Ovary (tissue), 9 donors: Measurements from ENCODE around the gene ALCAM. TPM values are rescaled to one million over a fixed set of nuclear protein-coding genes. Genes with fewer than 3 reads are reported as not detected.

Experiments
- DNase-seq, 5 donors: peaks; one replicate each; pipeline ENCODE4 v3.0.0-alpha.2; 2019 to 2020
- H3K27ac ChIP-seq, 2 donors: fragments of 200-600 bp; one replicate each; pipeline versions ENCODE4 v1.5.1 to v1.8.0; 2019 to 2022
- H3K27me3 ChIP-seq: fragments of 200-600 bp; one replicate; pipeline ENCODE4 v1.8.0; 2022
- H3K36me3 ChIP-seq: fragments of 200-600 bp; sonication (generic); one replicate; pipeline ENCODE4 v1.5.1; 2019
- H3K4me1 ChIP-seq: one replicate; pipeline ENCODE4 v1.8.1; 2013; ENCODE audit warnings: mild to moderate bottlenecking, moderate library complexity; ENCODE audit not compliant: insufficient read depth
- H3K4me3 ChIP-seq: fragments of 200-600 bp; sonication (generic); one replicate; pipeline ENCODE4 v1.5.1; 2017
- H3K9me3 ChIP-seq, 2 donors: fragments of 200-600 bp in 1 of 2; sonication (generic) in 1 of 2; one replicate each; pipeline versions ENCODE4 v1.5.1 to v1.8.1; 2013 to 2019; ENCODE audit warnings: mild to moderate bottlenecking in 1 of 2, moderate library complexity in 1 of 2
- CTCF ChIP-seq, 3 donors: fragments of 450-650 bp in 2 of 3; fragments of 200-600 bp in 1 of 3; IDR thresholded peaks; one replicate each; pipeline versions ENCODE4 v1.5.1 to v1.8.0; 2016 to 2022; ENCODE audit warnings: antibody characterized with exemption in 3 of 3, mild to moderate bottlenecking in 1 of 3
- EP300 ChIP-seq: sonication (generic); formaldehyde crosslinking; IDR thresholded peaks from one replicate; pipeline ENCODE4 v1.6.1; 2017; ENCODE audit warnings: antibody characterized with exemption
- POLR2A ChIP-seq: fragments of 450-650 bp; IDR thresholded peaks from one replicate; pipeline ENCODE4 v1.6.1; 2017; ENCODE audit warnings: antibody characterized with exemption, mild to moderate bottlenecking, moderate library complexity
- WGBS, 3 donors: extraction: QIAGEN DNeasy Blood & Tissue Kit in 1 of 3; methylation state at CpG; one replicate each; pipeline versions ENCODE4 v1.1.5 to v1.1.7; 2013 to 2017; 5-methylcytosine and 5-hydroxymethylcytosine counted together
- intact Hi-C, 4 donors: fragments of 100-400 bp; cut with DNase I; formaldehyde crosslinking; loops; one replicate each; pipeline versions ENCODE4 v1.11.0 to v1.15.1; 2022 to 2023
- polyA plus RNA-seq, 2 donors: library from polyadenylated mRNA; stranded (reverse); fragments of 200-250 nt in 1 of 2; fragments of 350-450 nt in 1 of 2; fragmentation: Illumina TruSeq in 1 of 2; extraction: RNeasy Lipid Tissue Mini Kit (QIAGEN cat#74804) in 1 of 2; gene quantifications; one replicate each; pipeline ENCODE4 v1.2.3, GENCODE V29; 2013 to 2014
- total RNA-seq, 7 donors: library from RNA; depleted of rRNA in 2 of 7; stranded (reverse); fragments of >200 nt in 2 of 7; fragmentation: NEBNext Ultra II Directional in 3 of 7; extraction: Animal tissue kit (Norgen Biotek cat#: 25700) in 3 of 7; gene quantifications; one replicate each; pipeline versions ENCODE4 v1.1.0 to v1.2.4, GENCODE V29; 2016 to 2023
- donor health status: DM: no; HTN: no; CAD: no; lungs with moderate emphysema.
- donor health status: DM: no; HTN: no; CAD: no.
- donor health status: Bipolar disorder and iron deficiency.
- donor health status: DM: yes; HTN: yes; CAD: no.
- donor health status: DM: no; HTN: no; CAD: no.
- donor health status: DM: yes; HTN: yes; CAD: no.

The ALCAM gene
- total and polyA plus RNA-seq, 9 donors = 25.0 to 279 (median 52.1) TPM

GRCh38 chr3:105490045-105490444, 123.3 kb downstream of the ALCAM start:
- Histone ChIP-seq H3K27me3 (no peaks in the 10 kb centered on the region), H3K9me3 (peaks cover 0 to 4% of the 10 kb centered on the region in 2 donors), H3K27ac (no peak overlapping the region), H3K4me1 (no peaks in the 10 kb centered on the region), H3K4me3 (no peak overlapping the region), H3K36me3 (no peaks in the 10 kb centered on the region)
- DNase-seq = no peak
- WGBS, 3 donors = 91 to 93% (median 93%) methylated on average over 4 of the region's 4 CpGs
- intact Hi-C loops = no loop called here
- TF ChIP-seq EP300 = no peak
- TF ChIP-seq POLR2A = no peak
- TF ChIP-seq CTCF (IDR thresholded peaks at IDR 0.05) = no peak

GRCh38 chr3:105493305-105493892, 126.7 kb downstream of the ALCAM start:
- intact Hi-C loops = no loop called here
- DNase-seq = no peak
- Histone ChIP-seq H3K4me1 (no peaks in the 10 kb centered on the region), H3K36me3 (no peaks in the 10 kb centered on the region), H3K9me3 (peaks cover 0 to 4% of the 10 kb centered on the region in 2 donors), H3K4me3 (no peak overlapping the region), H3K27ac (no peak overlapping the region), H3K27me3 (no peaks in the 10 kb centered on the region)
- TF ChIP-seq EP300 (no peak), POLR2A (no peak), CTCF (IDR thresholded peaks at IDR 0.05) (no peak)
- WGBS, 3 donors = 93 to 95% (median 94%) methylated on average over 3 of the region's 3 CpGs

GRCh38 chr3:105495021-105495420, 128.3 kb downstream of the ALCAM start:
- peaks cover 0 to 4% of the 10 kb centered on the region in 2 donors for H3K9me3 ChIP-seq
- 30 to 49% (median 38%) methylated on average over 2 of the region's 2 CpGs for WGBS, 3 donors
- no peak overlapping the region for H3K4me3 ChIP-seq

GRCh38 chr3:105496343-105496742, 129.6 kb downstream of the ALCAM start:
- TF ChIP-seq POLR2A = no peak
- no peak for TF ChIP-seq CTCF (IDR thresholded peaks at IDR 0.05)
- TF ChIP-seq EP300 = no peak
- Histone ChIP-seq H3K9me3 (no peaks in the 10 kb centered on the region), H3K4me1 (no peaks in the 10 kb centered on the region), H3K27me3 (no peaks in the 10 kb centered on the region), H3K4me3 (no peak overlapping the region), H3K36me3 (no peaks in the 10 kb centered on the region), H3K27ac (no peak overlapping the region)
- intact Hi-C loops = no loop called here
- 90 to 92% (median 90%) methylated on average over 3 of the region's 3 CpGs for WGBS, 3 donors
- DNase-seq = no peak

More at GRCh38 chr3:105495021-105495420, 128.3 kb downstream of the ALCAM start:
- Histone ChIP-seq H3K27me3 (no peaks in the 10 kb centered on the region), H3K27ac (no peak overlapping the region), H3K4me1 (no peaks in the 10 kb centered on the region), H3K36me3 (no peaks in the 10 kb centered on the region)
- DNase-seq = no peak
- intact Hi-C loops = no loop called here
- TF ChIP-seq CTCF (IDR thresholded peaks at IDR 0.05) (no peak), EP300 (no peak), POLR2A (no peak)
